SK-N-SH (cell line): ENCODE results near the gene PAM. TPM values are rescaled to one million over a fixed set of nuclear protein-coding genes. Genes with fewer than 3 reads are reported as not detected.

Experiments used
- CTCF ChIA-PET: fragments of 300-600, 350-600 bp; formaldehyde crosslinking; extraction: SDS; loops from one replicate; lab custom pipeline; 2021; lab: Yijun Ruan, JAX
- POLR2A ChIA-PET: fragments of 350-600 bp; sonication (Branson Sonifier 250); formaldehyde crosslinking; extraction: SDS; loops from one replicate; lab custom pipeline; 2020; ENCODE audit warnings: antibody characterized with exemption, inconsistent platforms; lab: Yijun Ruan, JAX
- DNase-seq: peaks from one replicate; pipeline ENCODE4 v3.0.0; 2012
- H2AFZ ChIP-seq: fragments of 200-600 bp; sonication (generic); 2 replicates; pipeline ENCODE4 v1.8.1; 2016; ENCODE audit warnings: antibody characterized with exemption, mild to moderate bottlenecking, low read depth
- H3F3A ChIP-seq: fragments of 200-600 bp; sonication (generic); replicated peaks from 2 replicates; pipeline ENCODE3; 2016; ENCODE audit warnings: antibody characterized with exemption, mild to moderate bottlenecking; ENCODE audit not compliant: insufficient read depth
- H3K27ac ChIP-seq, 2 experiments: fragments of 200-500 bp in 1 of 2; fragments of 200-600 bp in 1 of 2; sonication (Bioruptor generic) in 1 of 2; sonication (generic), shearing (Covaris generic) in 1 of 2; 2 replicates each; pipeline versions ENCODE4 v1.5.1 to v1.6.1; 2014 to 2016; ENCODE audit warnings: low read depth in 2 of 2, inconsistent platforms in 1 of 2, low read length in 1 of 2, mild to moderate bottlenecking in 1 of 2, mixed read lengths in 1 of 2
- H3K27me3 ChIP-seq: fragments of 200-600 bp; sonication (generic), shearing (Covaris generic); 2 replicates; pipeline ENCODE4 v1.6.1; 2016; ENCODE audit warnings: mixed run types; ENCODE audit not compliant: insufficient read depth
- H3K36me3 ChIP-seq, 2 experiments: fragments of 200-500 bp in 1 of 2; fragments of 200-600 bp in 1 of 2; sonication (Bioruptor generic) in 1 of 2; sonication (generic) in 1 of 2; replicated peaks in 1 of 2; 2 replicates each; pipeline versions ENCODE3 to v1.5.1; 2014 to 2016; ENCODE audit warnings: low read length in 1 of 2, mild to moderate bottlenecking in 1 of 2; ENCODE audit not compliant: insufficient read depth in 2 of 2, control insufficient read depth in 1 of 2
- H3K4me1 ChIP-seq, 2 experiments: fragments of 200-500 bp in 1 of 2; fragments of 200-600 bp in 1 of 2; sonication (Bioruptor generic) in 1 of 2; sonication (generic), shearing (Covaris generic) in 1 of 2; 2 replicates each; pipeline versions ENCODE4 v1.5.1 to v1.6.1; 2014 to 2016; ENCODE audit warnings: low read depth in 1 of 2, low read length in 1 of 2, mixed run types in 1 of 2; ENCODE audit not compliant: insufficient read depth in 2 of 2, control insufficient read depth in 1 of 2
- H3K4me2 ChIP-seq: fragments of 200-600 bp; sonication (generic), shearing (Covaris generic); 2 replicates; pipeline ENCODE4 v1.6.1; 2017; ENCODE audit warnings: mixed run types
- H3K4me3 ChIP-seq, 2 experiments: fragments of 200-500 bp in 1 of 2; fragments of 200-600 bp in 1 of 2; sonication (Bioruptor generic) in 1 of 2; sonication (generic), shearing (Covaris generic) in 1 of 2; 2 replicates each; pipeline versions ENCODE4 v1.5.1 to v1.8.1; 2014 to 2016; ENCODE audit warnings: low read depth in 2 of 2, inconsistent platforms in 1 of 2, low read length in 1 of 2, mild to moderate bottlenecking in 1 of 2, mixed read lengths in 1 of 2, moderate library complexity in 1 of 2
- H3K79me2 ChIP-seq: fragments of 200-600 bp; sonication (generic); 2 replicates; pipeline ENCODE4 v1.8.1; 2017; ENCODE audit warnings: mild to moderate bottlenecking; ENCODE audit not compliant: insufficient read depth
- H3K9ac ChIP-seq: fragments of 200-600 bp; sonication (generic); 2 replicates; pipeline ENCODE4 v1.6.1; 2017; ENCODE audit warnings: mixed run types
- H3K9me2 ChIP-seq: fragments of 200-600 bp; sonication (generic); 2 replicates; pipeline ENCODE4 v1.6.1; 2017; ENCODE audit warnings: mixed run types
- H3K9me3 ChIP-seq: fragments of 200-600 bp; sonication (generic); 2 replicates; pipeline ENCODE4 v1.6.1; 2017; ENCODE audit warnings: mixed run types, mild to moderate bottlenecking, moderate library complexity
- H4K20me1 ChIP-seq: fragments of 200-600 bp; sonication (generic); 2 replicates; pipeline ENCODE4 v1.6.1; 2017; ENCODE audit warnings: mild to moderate bottlenecking, mixed run types; ENCODE audit not compliant: insufficient read depth
- CHD2 ChIP-seq: fragments of 150-350 bp; IDR thresholded peaks from 2 replicates; pipeline ENCODE4 v1.6.1; 2018; ENCODE audit warnings: low read length; ENCODE audit not compliant: partially characterized antibody
- ELF1 ChIP-seq: IDR thresholded peaks from 2 replicates; pipeline ENCODE4 v1.4.0; 2012
- FOSL2 ChIP-seq: IDR thresholded peaks from 2 replicates; pipeline ENCODE4 v1.4.0; 2012; ENCODE audit warnings: low read depth, mild to moderate bottlenecking, moderate library complexity, borderline replicate concordance
- FOXJ3 ChIP-seq: sonication (generic); formaldehyde crosslinking; IDR thresholded peaks from 2 replicates; pipeline ENCODE4 v1.5.1; 2020; ENCODE audit warnings: mild to moderate bottlenecking, missing genetic modification reagents
- GATA2 ChIP-seq: sonication (generic); formaldehyde crosslinking; IDR thresholded peaks from 2 replicates; pipeline ENCODE4 v1.5.0; 2020; ENCODE audit warnings: mild to moderate bottlenecking, missing genetic modification reagents
- IRF3 ChIP-seq: fragments of 150-350 bp; IDR thresholded peaks from 2 replicates; pipeline ENCODE4 v1.6.1; 2016; ENCODE audit warnings: mild to moderate bottlenecking, low read depth, low read length
- TAF1 ChIP-seq: IDR thresholded peaks from 2 replicates; pipeline ENCODE4 v1.6.1; 2012; ENCODE audit warnings: low read depth, mild to moderate bottlenecking, low read length, moderate library complexity, borderline replicate concordance
- TEAD4 ChIP-seq: IDR thresholded peaks from 2 replicates; pipeline ENCODE4 v1.4.0; 2012; ENCODE audit warnings: mild to moderate bottlenecking, borderline replicate concordance; ENCODE audit not compliant: insufficient read depth
- YY1 ChIP-seq: IDR thresholded peaks from 2 replicates; pipeline ENCODE4 v1.4.0; 2012; ENCODE audit warnings: low read depth, mild to moderate bottlenecking
- WGBS: methylation state at CpG from one replicate; pipeline ENCODE4 v1.1.6; 2017; ENCODE audit warnings: low lambda C conversion rate; 5-methylcytosine and 5-hydroxymethylcytosine counted together
- polyA plus RNA-seq, 3 experiments: library from polyadenylated mRNA; depleted of rRNA; stranded (reverse); fragments of >200 nt; gene quantifications; 2 replicates each; pipeline ENCODE4 v1.2.3, GENCODE V29; 2012
- TF ChIP-seq, protein P1 (sequence below): IDR thresholded peaks from 2 replicates; pipeline ENCODE4 v1.4.0; 2012; ENCODE audit warnings: low read depth, borderline replicate concordance
- TF ChIP-seq, protein P2 (sequence below): IDR thresholded peaks from 2 replicates; pipeline ENCODE4 v1.4.0; 2012; ENCODE audit warnings: low read depth, borderline replicate concordance
- TF ChIP-seq, protein P3 (sequence below): IDR thresholded peaks from 2 replicates; pipeline ENCODE4; 2012

The PAM gene
- polyA plus RNA-seq, 1 of the 3 experiments (the other 2 are of a cell fraction): 507 TPM

DNA sequence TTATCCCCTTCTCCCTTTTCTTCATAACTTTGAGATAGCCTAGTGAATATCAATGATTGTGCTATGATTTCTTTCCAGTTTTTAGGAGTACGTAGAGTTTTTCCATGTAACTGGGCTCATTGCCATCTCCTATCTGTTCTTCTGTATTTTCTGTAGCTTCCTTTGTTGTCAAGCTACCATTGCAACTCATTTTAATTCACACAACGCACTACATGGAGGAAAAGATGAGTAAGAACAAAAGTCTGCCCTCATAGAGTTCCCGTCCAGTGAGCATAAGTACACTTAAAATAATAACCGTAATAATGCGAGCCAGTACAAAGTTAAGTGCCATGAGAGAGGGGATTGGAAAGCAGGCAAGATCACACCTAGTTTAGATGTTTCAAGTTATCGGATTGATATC is 177.7 kb downstream of the PAM start:
- CTCF ChIA-PET: interaction anchor here (3.3 kb wide), 1 partner anchor 11 kb away, joined by 12 read pairs; no protein-coding TSS in a partner anchor

More for the DNA sequence above, 177.7 kb downstream of the PAM start:
- Histone ChIP-seq H3K4me2 (no peak overlapping the region), H3K36me3 (peaks cover 61 to 81% of the 10 kb centered on the region in 2 experiments), H3K4me3 (no peak overlapping the region), H2AFZ (no peak overlapping the region), H3F3A (peaks cover 8% of the 10 kb centered on the region), H3K4me1 (peaks cover 0 to 6% of the 10 kb centered on the region in 2 experiments; a peak in 2 of 4 replicates), H3K9me2 (no peaks in the 10 kb centered on the region), H3K79me2 (no peaks in the 10 kb centered on the region), H3K9me3 (no peaks in the 10 kb centered on the region), H3K9ac (no peak overlapping the region), H3K27me3 (no peaks in the 10 kb centered on the region), H4K20me1 (no peaks in the 10 kb centered on the region), H3K27ac (no peak overlapping the region)
- TF ChIP-seq FOSL2 (no peak), IRF3 (no peak), YY1 (no peak), TAF1 (no peak), TEAD4 (no peak), GATA2 (CRISPR knock-in tag) (no peak), ELF1 (no peak), FOXJ3 (no peak), CHD2 (no peak)
- TF ChIP-seq, protein P1, sequence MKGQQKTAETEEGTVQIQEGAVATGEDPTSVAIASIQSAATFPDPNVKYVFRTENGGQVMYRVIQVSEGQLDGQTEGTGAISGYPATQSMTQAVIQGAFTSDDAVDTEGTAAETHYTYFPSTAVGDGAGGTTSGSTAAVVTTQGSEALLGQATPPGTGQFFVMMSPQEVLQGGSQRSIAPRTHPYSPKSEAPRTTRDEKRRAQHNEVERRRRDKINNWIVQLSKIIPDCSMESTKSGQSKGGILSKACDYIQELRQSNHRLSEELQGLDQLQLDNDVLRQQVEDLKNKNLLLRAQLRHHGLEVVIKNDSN: no peak
- TF ChIP-seq, protein P2, sequence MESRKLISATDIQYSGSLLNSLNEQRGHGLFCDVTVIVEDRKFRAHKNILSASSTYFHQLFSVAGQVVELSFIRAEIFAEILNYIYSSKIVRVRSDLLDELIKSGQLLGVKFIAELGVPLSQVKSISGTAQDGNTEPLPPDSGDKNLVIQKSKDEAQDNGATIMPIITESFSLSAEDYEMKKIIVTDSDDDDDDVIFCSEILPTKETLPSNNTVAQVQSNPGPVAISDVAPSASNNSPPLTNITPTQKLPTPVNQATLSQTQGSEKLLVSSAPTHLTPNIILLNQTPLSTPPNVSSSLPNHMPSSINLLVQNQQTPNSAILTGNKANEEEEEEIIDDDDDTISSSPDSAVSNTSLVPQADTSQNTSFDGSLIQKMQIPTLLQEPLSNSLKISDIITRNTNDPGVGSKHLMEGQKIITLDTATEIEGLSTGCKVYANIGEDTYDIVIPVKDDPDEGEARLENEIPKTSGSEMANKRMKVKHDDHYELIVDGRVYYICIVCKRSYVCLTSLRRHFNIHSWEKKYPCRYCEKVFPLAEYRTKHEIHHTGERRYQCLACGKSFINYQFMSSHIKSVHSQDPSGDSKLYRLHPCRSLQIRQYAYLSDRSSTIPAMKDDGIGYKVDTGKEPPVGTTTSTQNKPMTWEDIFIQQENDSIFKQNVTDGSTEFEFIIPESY: no peak
- TF ChIP-seq, protein P3, sequence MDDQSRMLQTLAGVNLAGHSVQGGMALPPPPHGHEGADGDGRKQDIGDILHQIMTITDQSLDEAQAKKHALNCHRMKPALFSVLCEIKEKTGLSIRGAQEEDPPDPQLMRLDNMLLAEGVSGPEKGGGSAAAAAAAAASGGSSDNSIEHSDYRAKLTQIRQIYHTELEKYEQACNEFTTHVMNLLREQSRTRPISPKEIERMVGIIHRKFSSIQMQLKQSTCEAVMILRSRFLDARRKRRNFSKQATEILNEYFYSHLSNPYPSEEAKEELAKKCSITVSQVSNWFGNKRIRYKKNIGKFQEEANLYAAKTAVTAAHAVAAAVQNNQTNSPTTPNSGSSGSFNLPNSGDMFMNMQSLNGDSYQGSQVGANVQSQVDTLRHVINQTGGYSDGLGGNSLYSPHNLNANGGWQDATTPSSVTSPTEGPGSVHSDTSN: no peak
- no peak for DNase-seq
- 92% methylated on average over 6 of the region's 6 CpGs for WGBS
- POLR2A ChIA-PET: no interaction called here
